SK-N-SH treated with all-trans-retinoic acid at 6 μM for 48 hours (cell line): ENCODE results near the gene OR6B3.

Experiments
- ISL1 ChIP-seq: fragments of 250-450 bp; sonication (Bioruptor Pico); IDR thresholded peaks from 2 replicates; pipeline ENCODE4 v2.1.2; 2022; ENCODE audit warnings: mild to moderate bottlenecking, moderate library complexity
- ZC3H10 ChIP-seq: fragments of 250-450 bp; sonication (Bioruptor Pico); IDR thresholded peaks from 2 replicates; pipeline ENCODE4 v1.5.1; 2021; ENCODE audit warnings: mild to moderate bottlenecking, moderate library complexity
- TF ChIP-seq, protein P1 (sequence below): fragments of 250-450 bp; sonication (Bioruptor Pico); IDR thresholded peaks from 2 replicates; pipeline ENCODE4 v1.5.1; 2020; ENCODE audit warnings: low read depth, mild to moderate bottlenecking, moderate library complexity

DNA sequence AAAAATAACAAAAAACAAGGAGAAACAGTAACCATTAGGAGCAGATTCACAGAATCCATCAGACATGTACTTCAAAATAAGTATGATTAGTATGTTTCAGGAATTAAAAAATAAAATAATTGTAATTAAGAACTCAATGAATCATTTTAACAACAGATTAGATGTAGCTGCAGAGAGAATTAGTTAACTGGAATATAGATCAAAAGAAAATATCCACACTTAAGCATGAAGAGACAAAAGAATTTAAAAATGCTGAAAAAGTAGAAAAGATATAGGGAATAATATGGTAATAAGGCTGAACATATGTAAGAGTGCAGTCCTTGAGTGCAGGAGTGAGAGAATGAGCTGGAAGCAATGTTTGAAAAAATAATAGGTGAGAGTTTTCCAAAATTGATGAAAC lies 24.1 kb upstream of the OR6B3 start:
- TF ChIP-seq, protein P1, sequence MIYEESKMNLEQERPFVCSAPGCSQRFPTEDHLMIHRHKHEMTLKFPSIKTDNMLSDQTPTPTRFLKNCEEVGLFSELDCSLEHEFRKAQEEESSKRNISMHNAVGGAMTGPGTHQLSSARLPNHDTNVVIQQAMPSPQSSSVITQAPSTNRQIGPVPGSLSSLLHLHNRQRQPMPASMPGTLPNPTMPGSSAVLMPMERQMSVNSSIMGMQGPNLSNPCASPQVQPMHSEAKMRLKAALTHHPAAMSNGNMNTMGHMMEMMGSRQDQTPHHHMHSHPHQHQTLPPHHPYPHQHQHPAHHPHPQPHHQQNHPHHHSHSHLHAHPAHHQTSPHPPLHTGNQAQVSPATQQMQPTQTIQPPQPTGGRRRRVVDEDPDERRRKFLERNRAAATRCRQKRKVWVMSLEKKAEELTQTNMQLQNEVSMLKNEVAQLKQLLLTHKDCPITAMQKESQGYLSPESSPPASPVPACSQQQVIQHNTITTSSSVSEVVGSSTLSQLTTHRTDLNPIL (CRISPR knock-in tag) = no peak
- TF ChIP-seq ISL1 (CRISPR knock-in tag) = no peak
- TF ChIP-seq ZC3H10 (CRISPR knock-in tag) = no peak
